HG02870 (cell line): ENCODE results near the gene PLCH2.

Experiments
- ATAC-seq: cut with Tn5 transposase; IDR thresholded peaks from one replicate; pipeline ENCODE4 v1.9.1; 2021; ENCODE audit warnings: mild to moderate bottlenecking, moderate library complexity; ENCODE audit not compliant: unreplicated experiment

Gene PLCH2

GRCh38 chr1:2495026-2495425 lies 18.9 kb downstream of the PLCH2 start:
- no peak for ATAC-seq

GRCh38 chr1:2495546-2495945 lies 19.5 kb downstream of the PLCH2 start:
- no peak for ATAC-seq

GRCh38 chr1:2496087-2496622 lies 20.1 kb downstream of the PLCH2 start:
- no peak for ATAC-seq

- no peak for ATAC-seq
Measured at GRCh38 chr1:2496746-2497145, 20.7 kb downstream of the PLCH2 start.

- no peak for ATAC-seq
Measured at GRCh38 chr1:2497891-2498290, 21.8 kb downstream of the PLCH2 start.

GRCh38 chr1:2498648-2499047 lies 22.6 kb downstream of the PLCH2 start:
- no peak for ATAC-seq

- ATAC-seq, result no peak
Measured at GRCh38 chr1:2499260-2499659, 23.2 kb downstream of the PLCH2 start.

- ATAC-seq, result no peak
Measured at GRCh38 chr1:2499986-2500596, 24.0 kb downstream of the PLCH2 start.

GRCh38 chr1:2501041-2501819 lies 25.1 kb downstream of the PLCH2 start:
- no peak for ATAC-seq

- ATAC-seq, result no peak
Measured at GRCh38 chr1:2501820-2502119, 25.7 kb downstream of the PLCH2 start.

GRCh38 chr1:2502210-2502609 lies 26.1 kb downstream of the PLCH2 start:
- no peak for ATAC-seq

GRCh38 chr1:2502661-2503553 lies 26.8 kb downstream of the PLCH2 start:
- no peak for ATAC-seq

GRCh38 chr1:2503554-2504224 lies 27.6 kb downstream of the PLCH2 start:
- ATAC-seq, result no peak

- ATAC-seq, result no peak
Measured at GRCh38 chr1:2504225-2504948, 28.3 kb downstream of the PLCH2 start.

GRCh38 chr1:2504949-2505272 lies 28.8 kb downstream of the PLCH2 start:
- no peak for ATAC-seq

GRCh38 chr1:2505461-2505994 lies 29.4 kb downstream of the PLCH2 start:
- no peak for ATAC-seq

GRCh38 chr1:2506007-2506860 lies 30.1 kb downstream of the PLCH2 start:
- no peak for ATAC-seq

GRCh38 chr1:2506901-2507565 lies 30.9 kb downstream of the PLCH2 start:
- ATAC-seq, result no peak

GRCh38 chr1:2507744-2508155 lies 31.7 kb downstream of the PLCH2 start:
- no peak for ATAC-seq
